ENCODE measurements around the gene INF2. TPM values are rescaled to one million over a fixed set of nuclear protein-coding genes. Genes with fewer than 3 reads are reported as not detected.

INF2 gene
- total and polyA plus RNA-seq, 9 of the 15 experiments (the other 6 are each of a cell fraction or from before 2014, with no cell fraction given): 0.56 to 31.3 (median 7.8) TPM

DNA sequence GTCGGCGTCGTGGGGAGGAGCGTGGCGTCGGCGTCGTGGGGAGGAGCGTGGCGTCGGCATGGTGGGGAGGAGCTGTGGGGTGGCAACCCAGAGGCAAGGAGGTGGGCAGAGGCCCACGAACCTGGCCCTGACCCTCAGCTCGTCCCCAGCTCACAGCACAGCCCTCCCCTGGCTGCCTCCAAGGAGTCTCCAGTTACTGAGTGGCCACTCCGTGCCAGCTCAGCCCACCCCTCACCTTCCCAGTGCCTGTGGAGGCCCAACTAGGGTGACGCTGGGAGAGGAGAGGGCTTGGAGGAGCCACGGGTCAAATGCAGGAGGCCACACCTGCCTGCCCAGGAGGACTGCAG, 40.4 kb downstream of the INF2 start (continued):
- no peak for TF ChIP-seq THRA (IDR thresholded peaks at IDR 0.05)
- TF ChIP-seq CBFA2T2 (conservative IDR thresholded peaks at IDR 0.05): no peak
- no peak for TF ChIP-seq RAD21 (CRISPR knock-in tag; conservative IDR thresholded peaks at IDR 0.05 in 1 of 2, IDR thresholded peaks at IDR 0.05 in 1 of 2)
- no peak for TF ChIP-seq NCOA6 (IDR thresholded peaks at IDR 0.05)
- TF ChIP-seq, protein P1, sequence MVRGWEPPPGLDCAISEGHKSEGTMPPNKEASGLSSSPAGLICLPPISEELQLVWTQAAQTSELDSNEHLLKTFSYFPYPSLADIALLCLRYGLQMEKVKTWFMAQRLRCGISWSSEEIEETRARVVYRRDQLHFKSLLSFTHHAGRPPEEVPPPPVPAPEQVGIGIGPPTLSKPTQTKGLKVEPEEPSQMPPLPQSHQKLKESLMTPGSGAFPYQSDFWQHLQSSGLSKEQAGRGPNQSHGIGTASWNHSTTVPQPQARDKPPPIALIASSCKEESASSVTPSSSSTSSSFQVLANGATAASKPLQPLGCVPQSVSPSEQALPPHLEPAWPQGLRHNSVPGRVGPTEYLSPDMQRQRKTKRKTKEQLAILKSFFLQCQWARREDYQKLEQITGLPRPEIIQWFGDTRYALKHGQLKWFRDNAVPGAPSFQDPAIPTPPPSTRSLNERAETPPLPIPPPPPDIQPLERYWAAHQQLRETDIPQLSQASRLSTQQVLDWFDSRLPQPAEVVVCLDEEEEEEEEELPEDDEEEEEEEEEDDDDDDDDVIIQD (CRISPR knock-in tag; IDR thresholded peaks at IDR 0.05): no peak
- no peak; the same call in 1 of the 2 replicates for TF ChIP-seq MAX (CRISPR knock-in tag; IDR thresholded peaks at IDR 0.05)
- TF ChIP-seq, protein P2, sequence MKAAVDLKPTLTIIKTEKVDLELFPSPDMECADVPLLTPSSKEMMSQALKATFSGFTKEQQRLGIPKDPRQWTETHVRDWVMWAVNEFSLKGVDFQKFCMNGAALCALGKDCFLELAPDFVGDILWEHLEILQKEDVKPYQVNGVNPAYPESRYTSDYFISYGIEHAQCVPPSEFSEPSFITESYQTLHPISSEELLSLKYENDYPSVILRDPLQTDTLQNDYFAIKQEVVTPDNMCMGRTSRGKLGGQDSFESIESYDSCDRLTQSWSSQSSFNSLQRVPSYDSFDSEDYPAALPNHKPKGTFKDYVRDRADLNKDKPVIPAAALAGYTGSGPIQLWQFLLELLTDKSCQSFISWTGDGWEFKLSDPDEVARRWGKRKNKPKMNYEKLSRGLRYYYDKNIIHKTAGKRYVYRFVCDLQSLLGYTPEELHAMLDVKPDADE (conservative IDR thresholded peaks at IDR 0.05; ENCODE audit: control insufficient read depth, low read depth, low read length): no peak
- TF ChIP-seq POU5F1 (IDR thresholded peaks at IDR 0.05; ENCODE audit: borderline replicate concordance, low read depth, low read length, partially characterized antibody): no peak
- TF ChIP-seq CTBP1 (IDR thresholded peaks at IDR 0.05; ENCODE audit: borderline replicate concordance): peak; percentile 33; the same call in 1 of the 2 replicates
- no peak for TF ChIP-seq TSC22D4 (tag; IDR thresholded peaks at IDR 0.05)
- TF ChIP-seq POLR3A (IDR thresholded peaks at IDR 0.05; ENCODE audit: borderline replicate concordance, extremely low read depth, insufficient read depth, insufficient read length): no peak
- TF ChIP-seq BACH1 (tag; IDR thresholded peaks at IDR 0.05): no peak
- no peak for TF ChIP-seq ESRRB (CRISPR knock-in tag; IDR thresholded peaks at IDR 0.05; ENCODE audit: borderline replicate concordance)
- no peak for TF ChIP-seq ZNF717 (CRISPR knock-in tag; IDR thresholded peaks at IDR 0.05)
- no peak for TF ChIP-seq ELF1 (tag; IDR thresholded peaks at IDR 0.05)
- no peak for TF ChIP-seq HEY1 (CRISPR knock-in tag; IDR thresholded peaks at IDR 0.05; ENCODE audit: borderline replicate concordance)
- no peak for TF ChIP-seq SMAD3 (CRISPR knock-in tag; conservative IDR thresholded peaks at IDR 0.05)
- TF ChIP-seq HNRNPL (IDR thresholded peaks at IDR 0.05; ENCODE audit: low read depth, low read length): peak; percentile 64; the same call in 1 of the 2 replicates
- TF ChIP-seq POLR2B (IDR thresholded peaks at IDR 0.05; ENCODE audit: low read depth, partially characterized antibody): peak; percentile 28
- no peak for TF ChIP-seq CBX5 (IDR thresholded peaks at IDR 0.05; ENCODE audit: borderline replicate concordance, low read depth)
- TF ChIP-seq RBBP5 (IDR thresholded peaks at IDR 0.05; ENCODE audit: borderline replicate concordance, insufficient read depth, low read length, poor library complexity, severe bottlenecking): no peak
- TF ChIP-seq TEAD2 (tag; IDR thresholded peaks at IDR 0.05): no peak
- TF ChIP-seq GATA2 (CRISPR knock-in tag; IDR thresholded peaks at IDR 0.05): no peak
- no peak for TF ChIP-seq ZNF174 (CRISPR knock-in tag; IDR thresholded peaks at IDR 0.05)
- TF ChIP-seq NONO (IDR thresholded peaks at IDR 0.05; ENCODE audit: low read depth in 2 of 2, low read length in 1 of 2): 0 out of 4 replicates have a peak, but pooled peaks of 1 of the 2 experiments have one; percentile 40
- no peak for TF ChIP-seq CAMTA2 (CRISPR knock-in tag; conservative IDR thresholded peaks at IDR 0.05)
- no peak for TF ChIP-seq SNRNP70 (optimal IDR thresholded peaks at IDR 0.05; ENCODE audit: low read depth, low read length)

Data from K562 (cell line).